K562 treated with DMSO at 1 percent for 48 hours (cell line): ENCODE measurements around the gene RXYLT1. TPM values are rescaled to one million over a fixed set of nuclear protein-coding genes. Genes with fewer than 3 reads are reported as not detected.

Source experiments
- total RNA-seq: library from RNA; unstranded; fragments of 300-600 nt; gene quantifications from 2 replicates; pipeline ENCODE4 v1.2.3, GENCODE V29; 2022; ENCODE audit warnings: low replicate concordance; ENCODE audit errors: extremely low read depth

Gene RXYLT1, protein sequence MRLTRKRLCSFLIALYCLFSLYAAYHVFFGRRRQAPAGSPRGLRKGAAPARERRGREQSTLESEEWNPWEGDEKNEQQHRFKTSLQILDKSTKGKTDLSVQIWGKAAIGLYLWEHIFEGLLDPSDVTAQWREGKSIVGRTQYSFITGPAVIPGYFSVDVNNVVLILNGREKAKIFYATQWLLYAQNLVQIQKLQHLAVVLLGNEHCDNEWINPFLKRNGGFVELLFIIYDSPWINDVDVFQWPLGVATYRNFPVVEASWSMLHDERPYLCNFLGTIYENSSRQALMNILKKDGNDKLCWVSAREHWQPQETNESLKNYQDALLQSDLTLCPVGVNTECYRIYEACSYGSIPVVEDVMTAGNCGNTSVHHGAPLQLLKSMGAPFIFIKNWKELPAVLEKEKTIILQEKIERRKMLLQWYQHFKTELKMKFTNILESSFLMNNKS
- not detected in 2 replicates for total RNA-seq

DNA sequence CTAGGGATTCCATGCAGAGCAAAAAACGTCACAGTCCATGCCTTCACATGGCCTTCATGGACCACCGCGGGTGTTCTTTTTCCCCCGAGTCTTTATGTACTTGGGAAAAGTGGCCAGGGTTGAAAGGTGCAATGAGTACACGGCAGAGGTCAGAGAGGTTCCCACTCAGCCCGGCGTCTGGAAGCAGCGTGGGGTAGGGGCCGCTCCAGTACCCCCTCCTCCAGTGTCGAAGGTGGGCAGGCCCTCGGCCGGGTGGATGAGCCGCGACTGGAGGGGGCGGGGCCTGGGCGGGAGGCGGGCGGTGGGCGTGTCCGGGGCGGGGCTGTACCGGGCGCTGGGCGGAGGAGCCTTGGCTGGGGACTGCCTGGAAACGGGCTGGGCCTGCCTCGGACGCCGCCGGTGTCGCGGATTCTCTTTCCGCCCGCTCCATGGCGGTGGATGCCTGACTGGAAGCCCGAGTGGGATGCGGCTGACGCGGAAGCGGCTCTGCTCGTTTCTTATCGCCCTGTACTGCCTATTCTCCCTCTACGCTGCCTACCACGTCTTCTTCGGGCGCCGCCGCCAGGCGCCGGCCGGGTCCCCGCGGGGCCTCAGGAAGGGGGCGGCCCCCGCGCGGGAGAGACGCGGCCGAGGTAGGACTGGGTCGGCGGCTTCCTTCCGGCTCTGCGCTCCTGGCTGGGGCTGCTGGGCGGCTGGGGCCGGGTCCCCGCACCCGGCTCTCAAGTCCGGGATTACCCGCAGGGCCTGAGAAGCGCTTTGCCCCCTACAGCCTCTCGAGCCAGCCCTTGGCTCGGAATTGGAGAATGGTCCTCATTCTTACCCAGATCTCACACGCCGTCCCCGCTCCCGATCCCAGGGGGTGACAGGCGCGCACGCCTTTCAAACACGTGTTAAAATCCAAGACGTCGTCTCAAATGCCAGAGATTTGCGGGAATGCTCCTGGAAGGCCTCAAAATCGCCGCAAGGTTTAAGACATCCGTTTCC, at the start of gene RXYLT1:
Gene RXYLT1 (plus strand): TSS at position 412 of the 984 bp plus-strand sequence. CDS start 52 bp downstream, at position 464.

DNA sequence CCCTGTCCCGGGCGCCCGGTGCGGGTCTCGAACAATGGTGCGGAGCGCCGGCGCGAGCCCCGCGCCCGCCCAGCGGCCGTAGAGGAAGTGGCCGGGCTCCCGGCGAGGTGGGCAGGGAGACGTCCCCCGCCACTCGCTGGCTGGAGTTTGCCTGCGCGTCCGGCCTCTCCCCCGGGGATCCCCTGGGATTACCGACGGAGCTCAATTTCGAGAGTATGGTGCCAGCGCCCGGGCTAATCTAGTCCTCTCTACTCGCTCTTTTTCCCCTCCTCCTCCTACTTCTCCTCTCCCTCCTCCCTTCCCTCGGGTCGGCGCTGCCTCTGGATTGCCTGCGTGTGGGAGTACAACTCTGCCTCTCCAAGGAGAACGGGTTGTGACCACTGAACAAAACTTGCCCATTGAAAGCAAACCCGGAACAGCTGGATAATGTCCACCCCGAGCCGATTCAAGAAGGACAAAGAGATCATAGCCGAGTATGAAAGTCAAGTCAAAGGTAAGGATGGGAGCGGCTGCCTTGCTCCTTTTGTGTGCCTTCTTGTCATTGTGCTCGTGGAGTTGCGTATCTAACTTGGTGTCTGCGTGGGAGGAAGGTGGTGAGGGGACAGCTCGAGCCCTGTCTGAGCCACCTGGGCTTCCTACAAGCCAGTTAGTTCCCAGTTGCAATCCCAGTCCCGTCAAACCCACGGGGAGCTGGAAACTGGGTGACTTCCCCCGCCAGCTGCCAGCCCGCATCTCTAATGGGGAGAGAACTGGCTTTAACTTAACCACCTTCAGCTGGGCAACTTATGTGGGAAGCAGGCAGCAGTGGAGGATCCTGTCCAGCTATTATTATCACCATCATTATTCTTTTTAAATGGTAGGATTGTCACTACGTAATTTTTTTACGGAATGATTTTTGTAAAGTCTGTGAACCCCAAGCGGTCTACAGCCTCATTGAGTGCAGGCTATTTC, 65.0 kb downstream of the RXYLT1 start, which contains the start of gene SRGAP1:
Gene SRGAP1 (plus strand): TSS at position 310 of the 951 bp plus-strand sequence. CDS start 117 bp downstream, at position 427.

Other genes with a start within 250 kb of the RXYLT1 start
- not detected in 2 replicates for gene DPY19L2, start 111.4 kb upstream of the RXYLT1 start, total RNA-seq
- not detected in 2 replicates for gene SRGAP1, start 64.8 kb downstream of the RXYLT1 start, total RNA-seq